Fibroblast of upper back skin (primary cell): ENCODE measurements around the gene PA2G4.
"Not testable (repeated sequence)": the region's sequence is repeated elsewhere in the genome, so short reads cannot be mapped to it uniquely, and the experiment has no call there.

Experiments used
- DNase-seq: peaks from one replicate; pipeline ENCODE4 v3.0.0-alpha.2; 2013

Gene PA2G4

DNA sequence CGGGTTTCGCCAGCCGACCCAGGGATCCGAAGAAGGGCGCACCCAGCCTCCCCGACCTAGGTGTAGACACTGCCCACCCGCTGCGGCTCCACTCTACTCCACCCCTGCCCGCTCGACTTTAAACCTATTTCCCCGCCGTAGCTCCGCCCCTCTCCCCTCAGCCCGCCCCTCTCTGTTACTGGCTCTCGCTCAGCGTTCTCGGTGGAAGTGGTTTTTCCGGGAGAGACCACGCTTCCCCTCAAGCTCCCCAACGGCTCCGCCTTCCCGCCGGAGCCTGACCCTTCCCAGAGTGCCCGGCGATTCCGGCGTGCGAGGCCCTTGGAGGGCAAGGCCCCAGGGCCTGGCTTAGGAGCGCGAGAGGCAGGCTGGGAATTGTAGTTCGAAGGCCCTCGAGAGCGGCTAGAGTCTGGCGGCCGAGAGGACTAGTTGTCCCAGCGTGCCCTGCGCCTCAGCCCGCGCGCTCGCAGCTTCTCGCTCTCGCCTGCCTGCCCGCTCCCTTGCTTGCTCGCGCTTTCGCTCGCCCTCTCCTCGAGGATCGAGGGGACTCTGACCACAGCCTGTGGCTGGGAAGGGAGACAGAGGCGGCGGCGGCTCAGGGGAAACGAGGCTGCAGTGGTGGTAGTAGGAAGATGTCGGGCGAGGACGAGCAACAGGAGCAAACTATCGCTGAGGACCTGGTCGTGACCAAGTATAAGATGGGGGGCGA is at the start of gene PA2G4:
TSS of gene PA2G4 (plus strand) at position 451 of the 706 bp plus-strand sequence. CDS start at position 630, 179 bp downstream.
- peak; percentile 99 for DNase-seq

DNA sequence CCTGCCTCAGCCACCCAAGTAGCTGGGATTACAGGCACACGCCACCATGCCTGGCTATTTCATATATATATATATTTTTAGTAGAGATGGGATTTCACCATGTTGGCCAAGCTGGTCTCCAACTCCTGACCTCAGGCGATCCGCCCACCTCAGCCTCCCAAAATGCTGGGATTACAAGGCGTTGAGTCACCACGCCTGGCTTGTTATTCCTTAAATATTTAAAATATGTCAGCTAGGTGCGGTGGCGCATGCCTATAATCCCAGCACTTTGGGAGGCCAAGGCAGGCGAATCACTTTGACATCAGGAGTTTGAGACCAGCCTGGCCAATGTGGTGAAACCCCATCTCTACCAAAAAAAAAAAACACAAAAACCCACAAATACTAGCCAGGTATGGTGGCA is 44.4 kb upstream of the PA2G4 start:
- DNase-seq: peak; percentile 60

DNA sequence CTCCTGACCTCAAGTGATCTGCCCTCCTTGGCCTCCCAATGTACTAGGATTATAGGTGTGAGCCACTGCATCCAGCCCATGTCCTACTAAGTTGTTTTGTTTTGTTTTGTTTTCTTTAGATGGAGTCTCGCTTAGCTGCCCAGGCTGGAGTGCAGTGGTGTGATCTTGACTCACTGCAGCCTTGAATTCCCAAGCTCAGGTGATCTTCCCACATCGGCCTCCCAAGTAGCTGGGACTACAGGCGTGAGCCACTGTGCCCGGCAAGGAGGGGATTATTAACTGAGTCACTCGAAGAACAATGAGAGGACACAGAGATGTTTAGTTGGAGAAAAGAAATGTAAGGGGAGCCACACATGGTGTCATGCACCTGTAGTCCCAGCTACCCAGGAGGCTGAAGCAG is 42.4 kb upstream of the PA2G4 start:
- no peak for DNase-seq

DNA sequence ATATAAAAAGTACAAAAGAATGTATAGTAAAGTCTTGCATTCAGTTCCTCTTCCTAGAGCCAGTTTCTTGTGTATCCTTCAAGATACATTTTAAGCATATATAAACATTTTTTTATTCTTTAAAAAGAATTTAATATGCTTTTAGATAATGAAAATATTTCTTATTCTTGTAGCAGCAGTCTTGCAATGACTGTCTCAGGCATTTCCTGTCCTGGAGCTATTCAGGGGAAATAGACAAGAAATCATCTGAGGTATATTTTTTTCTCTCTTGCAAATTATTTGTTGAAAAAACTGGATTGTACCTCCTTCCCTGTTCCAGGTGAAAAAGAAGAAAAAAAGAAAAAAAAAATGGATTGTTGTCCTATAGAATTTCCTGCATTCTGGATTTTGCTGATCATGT is 41.4 kb upstream of the PA2G4 start:
- DNase-seq: peak; percentile 32

DNA sequence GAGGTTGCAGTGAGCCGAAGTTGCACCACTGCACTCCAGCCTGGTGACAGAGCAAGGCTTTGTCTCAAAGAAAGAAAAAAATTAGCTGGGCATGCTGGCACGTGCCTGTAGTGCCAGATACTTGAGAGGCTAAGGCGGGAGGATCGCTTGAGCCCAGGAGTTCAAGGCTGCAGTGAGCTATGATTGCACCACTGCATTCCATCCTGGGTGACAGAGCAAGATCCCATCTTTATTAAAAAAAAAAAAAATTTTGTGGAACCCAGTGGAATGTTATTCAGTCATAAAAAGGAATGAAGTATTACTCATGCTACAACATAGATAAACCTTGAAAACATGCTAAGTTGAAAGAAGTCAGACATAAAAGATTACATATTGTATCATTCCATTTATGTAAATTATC is 32.7 kb upstream of the PA2G4 start:
- DNase-seq: peak; percentile 25

DNA sequence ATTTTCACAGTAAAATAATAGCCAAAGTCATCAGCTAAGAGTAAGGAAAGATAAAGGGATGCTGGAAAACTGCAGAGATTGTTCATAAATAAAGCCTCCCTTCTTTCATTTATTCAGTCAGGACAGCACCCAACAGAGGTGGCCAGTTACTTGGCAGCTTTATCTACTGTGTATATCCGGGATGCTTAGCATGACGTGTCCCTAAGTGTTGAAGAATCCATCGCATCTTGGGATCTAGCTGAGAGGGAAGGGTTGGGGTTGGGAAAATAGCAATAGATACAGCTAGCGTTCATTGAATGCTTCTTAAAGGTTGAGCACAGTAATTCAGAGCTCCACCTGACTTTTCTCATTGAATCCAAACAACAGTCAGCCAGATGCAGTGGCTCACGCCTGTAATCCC is 30.0 kb upstream of the PA2G4 start:
- DNase-seq: no peak

DNA sequence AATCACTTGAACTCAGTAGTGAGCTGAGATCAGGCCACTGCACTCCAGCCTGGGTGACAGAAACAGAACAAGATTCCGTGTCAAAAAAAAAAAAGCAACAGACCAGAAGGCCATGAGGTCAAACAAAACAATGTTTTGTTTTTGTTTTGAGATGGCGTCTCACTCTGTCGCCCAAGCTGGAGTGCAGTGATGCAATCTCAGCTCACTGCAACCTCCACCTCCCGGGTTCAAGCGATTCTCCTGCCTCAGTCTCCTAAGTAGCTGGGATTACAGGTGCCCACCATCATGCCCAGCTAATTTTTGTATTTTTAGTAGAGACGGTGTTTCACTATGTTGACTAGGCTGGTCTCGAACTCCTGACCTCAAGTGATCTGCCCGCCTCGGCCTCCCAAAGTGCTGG is 26.4 kb upstream of the PA2G4 start:
- DNase-seq: not testable (repeated sequence)

DNA sequence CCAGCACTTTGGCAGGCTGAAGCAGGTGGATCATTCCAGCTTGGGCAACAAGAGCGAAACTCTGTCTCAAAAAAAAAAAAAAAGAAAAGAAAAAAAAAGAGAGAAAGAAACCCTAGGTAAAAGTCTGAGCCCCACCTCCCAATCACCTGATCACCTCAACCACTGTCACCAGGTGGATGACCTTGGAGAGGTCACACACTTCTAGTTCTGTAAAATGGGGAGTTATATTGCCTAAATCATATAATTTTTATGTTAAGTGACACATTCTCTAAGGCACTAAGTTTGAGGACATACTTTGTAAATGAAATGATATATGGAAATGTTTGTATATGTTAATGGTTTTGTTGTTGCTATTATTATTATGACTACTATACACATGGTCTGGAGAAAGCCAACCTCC is 25.9 kb upstream of the PA2G4 start:
- no peak for DNase-seq

DNA sequence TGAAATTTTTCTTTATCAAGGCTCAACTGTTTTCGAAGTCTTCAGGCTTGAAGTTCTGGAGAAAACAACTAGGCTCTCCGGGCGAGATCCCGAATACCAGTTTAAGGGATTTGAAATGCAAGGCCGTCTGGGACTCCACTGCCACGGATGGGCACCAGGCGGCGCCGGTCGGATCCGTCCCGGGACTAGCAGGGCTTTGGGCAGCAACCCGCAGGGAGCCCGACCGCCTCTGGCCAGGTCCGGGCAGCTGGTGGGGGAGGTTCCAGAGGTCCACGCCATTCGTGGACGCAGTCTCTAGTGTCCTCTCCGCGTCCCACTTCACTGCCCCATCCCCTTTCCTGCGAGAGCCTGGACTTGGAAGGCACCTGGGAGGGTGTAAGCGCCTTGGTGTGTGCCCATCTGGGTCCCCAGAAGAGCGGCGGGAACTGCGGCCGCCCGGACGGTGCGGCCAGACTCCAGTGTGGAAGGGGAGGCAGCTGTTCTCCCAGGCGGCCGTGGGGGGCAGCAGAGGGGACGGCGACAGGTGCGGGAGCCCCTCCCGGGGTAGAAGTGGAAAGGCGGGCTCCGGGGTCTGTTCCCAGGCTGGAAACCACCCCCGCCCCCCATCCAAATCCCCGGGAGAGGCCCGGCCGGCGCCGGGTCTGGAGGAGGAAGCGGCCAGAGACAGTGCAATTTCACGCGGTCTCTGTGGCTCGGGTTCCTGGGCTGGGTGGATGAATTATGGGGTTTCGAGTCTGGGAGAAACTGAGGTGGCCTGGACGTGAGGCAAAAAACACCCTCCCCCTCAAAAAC is 25.2 kb upstream of the PA2G4 start:
- DNase-seq: peak; percentile 55

DNA sequence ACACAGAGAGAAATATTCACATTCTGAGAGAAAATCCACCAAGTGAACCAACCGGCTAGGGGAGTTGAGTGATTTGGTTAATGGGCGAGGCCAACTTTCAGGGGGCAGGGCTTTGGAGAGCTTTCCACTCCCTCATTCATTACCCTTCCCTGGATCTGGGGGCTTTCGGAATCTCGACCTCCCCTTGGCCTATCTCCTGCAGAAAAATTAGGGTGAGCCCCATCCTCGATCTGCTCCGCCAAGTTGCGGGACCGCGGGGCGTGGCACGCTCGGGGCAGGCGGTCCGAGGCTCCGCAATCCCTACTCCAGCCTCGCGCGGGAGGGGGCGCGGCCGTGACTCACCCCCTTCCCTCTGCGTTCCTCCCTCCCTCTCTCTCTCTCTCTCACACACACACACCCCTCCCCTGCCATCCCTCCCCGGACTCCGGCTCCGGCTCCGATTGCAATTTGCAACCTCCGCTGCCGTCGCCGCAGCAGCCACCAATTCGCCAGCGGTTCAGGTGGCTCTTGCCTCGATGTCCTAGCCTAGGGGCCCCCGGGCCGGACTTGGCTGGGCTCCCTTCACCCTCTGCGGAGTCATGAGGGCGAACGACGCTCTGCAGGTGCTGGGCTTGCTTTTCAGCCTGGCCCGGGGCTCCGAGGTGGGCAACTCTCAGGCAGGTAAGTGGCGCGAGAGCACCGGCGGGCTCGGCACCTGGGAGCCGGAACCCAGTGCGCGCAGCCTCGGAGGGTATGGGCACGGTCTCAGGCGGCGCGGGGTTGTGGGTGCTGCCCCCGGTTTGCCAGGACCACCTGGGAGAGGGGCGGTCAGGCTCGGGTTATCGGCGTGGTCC is 24.4 kb upstream of the PA2G4 start, which contains the start of gene ERBB3:
TSS of gene ERBB3 (plus strand) at position 443 of the 833 bp plus-strand sequence. CDS start at position 579, 136 bp downstream.
- DNase-seq: peak; percentile 72

DNA sequence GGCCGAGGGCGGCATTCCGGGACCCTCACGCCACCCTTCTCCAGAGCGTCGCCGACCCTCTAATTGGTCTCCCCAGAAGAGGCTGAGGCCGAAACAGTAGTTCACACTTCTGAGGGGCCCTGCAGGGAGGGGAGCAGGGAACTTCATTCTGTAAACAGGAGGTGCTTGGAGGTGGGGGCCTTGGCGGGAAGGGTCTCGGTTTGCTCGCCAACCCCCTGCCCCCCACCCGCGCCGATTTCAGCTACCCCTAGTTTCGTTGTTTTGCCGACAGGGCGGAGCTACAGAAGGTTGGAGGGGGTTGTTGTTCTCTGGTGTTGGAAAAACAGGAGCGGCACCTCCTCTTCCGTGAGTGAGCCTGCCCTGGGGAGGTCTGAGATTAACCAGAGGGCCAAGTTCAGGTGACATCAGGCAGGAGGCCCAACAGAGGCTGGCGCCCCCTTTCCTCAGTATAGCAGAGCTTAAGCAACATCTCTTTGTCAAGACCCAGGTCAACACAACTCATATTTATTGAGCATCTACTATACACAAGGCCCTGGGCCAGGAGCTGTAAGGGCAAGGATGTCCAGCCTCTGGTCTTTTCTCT is 23.7 kb upstream of the PA2G4 start:
- DNase-seq: no peak

DNA sequence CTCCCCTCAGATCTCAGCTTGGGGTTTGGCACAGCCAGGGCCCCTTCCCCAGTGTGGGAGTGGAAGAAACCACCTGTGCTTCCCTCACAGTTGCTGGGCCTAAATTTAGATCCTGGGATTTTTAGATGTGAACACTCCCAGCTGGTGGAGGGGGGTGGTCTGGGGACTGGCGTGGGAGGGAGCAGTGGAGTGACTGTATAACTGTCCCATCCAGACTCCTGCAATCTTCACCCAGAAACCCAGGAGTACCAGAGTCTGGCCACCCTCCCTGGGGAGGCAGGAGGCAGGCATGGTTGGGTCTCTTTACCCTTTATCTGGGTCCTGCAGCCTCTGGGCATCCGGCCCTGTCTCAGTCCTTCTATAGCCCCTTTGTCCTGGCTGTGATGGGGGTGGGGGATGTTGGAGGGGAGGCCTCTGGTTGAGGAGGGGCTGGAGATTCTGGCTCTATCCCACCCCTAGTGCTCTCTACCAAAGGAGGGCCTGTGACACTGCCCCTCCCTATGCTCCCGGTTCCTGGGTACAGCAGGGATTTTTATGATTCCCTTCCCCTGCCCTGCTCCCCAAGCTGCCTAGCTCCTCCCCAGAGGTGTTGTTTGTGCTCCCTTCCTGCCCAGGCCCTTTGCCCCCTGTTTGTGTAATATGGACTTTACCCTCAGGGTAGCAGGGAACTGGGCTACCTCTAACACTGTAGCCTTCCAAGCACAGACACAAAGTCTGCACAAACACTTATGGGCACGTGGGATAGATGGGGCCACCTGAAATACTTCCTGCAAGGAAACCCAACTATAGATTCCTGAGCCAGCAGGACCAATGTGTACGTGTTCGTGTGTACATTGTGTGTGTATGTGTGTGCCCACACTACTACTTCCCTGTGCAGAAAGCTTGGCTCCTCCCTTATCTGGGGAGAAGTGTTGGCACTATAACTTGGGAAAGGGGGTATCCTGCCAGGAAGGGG is 22.7 kb upstream of the PA2G4 start:
- DNase-seq: no peak

DNA sequence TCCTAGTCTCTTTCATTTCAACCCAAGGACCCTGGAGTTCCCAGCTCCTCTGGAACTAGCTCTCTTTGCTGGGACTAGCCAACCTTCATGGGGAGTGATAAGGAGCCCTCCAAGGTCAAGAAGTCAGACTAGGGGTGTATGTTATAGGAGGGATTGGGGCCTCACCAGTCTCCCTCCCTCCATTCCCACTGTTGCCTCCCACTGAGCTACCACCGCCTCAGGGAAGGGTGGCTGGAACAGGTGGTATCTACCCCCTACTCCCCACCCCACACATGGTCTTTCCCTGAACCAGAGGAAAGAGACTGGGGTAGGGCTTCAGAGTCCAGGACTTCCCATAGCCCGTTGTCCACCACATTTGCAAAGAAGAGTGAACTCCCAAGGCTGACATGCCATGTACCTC is 22.0 kb upstream of the PA2G4 start:
- DNase-seq: no peak

DNA sequence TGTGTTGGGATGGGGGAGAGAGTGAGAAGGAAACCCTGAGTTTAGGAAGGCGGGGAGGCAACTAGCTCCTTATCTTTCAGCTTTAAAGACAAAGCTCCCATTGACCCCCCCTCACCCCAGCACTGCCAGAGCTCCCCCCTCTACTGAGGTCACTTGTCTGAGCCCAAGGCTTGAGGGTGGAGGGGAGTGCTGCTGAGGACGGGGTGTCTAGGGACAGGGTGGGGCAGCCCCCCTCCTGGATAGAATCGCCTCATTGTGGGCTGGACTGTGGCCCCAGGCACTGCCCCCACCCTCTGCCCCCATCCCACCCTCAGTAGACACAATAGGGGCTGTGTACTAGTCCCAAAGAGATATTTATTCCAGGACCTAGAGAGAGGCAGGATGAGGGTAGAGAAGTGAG is 21.4 kb upstream of the PA2G4 start:
- DNase-seq: no peak

DNA sequence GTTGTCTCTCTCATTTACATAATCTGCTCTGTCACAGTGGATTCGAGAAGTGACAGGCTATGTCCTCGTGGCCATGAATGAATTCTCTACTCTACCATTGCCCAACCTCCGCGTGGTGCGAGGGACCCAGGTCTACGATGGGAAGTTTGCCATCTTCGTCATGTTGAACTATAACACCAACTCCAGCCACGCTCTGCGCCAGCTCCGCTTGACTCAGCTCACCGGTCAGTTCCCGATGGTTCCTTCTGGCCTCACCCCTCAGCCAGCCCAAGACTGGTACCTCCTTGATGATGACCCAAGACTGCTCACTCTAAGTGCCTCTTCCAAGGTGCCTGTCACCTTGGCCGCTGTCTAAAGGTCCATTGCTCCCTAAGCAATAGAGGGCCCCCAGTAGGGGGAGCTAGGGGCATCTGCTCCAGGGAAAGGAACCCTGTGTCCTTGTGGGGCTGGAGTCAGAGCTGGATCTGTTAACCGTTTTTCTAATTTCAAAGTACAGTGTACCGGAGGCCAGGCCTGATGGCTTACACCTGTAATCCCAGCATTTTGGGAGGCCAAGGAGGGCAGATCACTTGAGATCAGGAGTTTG is 19.3 kb upstream of the PA2G4 start:
- DNase-seq: no peak

DNA sequence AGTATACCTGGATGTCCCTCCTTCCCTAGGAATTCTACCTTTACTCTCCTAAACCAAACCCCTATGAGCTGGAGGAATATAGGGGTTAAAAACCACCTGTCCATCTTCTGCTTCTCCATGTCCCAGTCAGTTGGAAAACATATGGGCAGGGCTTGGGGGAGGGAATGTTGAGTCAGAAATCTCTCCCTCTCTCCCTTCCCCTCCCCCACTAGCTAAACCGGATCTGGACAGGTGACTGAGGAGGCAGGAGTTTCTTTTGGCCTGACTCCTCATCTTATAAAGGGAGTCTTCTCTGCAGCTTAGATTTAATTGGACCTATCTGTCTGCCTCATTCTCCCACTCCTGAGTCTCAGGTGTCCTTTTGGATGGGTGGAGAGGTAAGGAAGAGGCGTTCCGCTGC is 18.3 kb upstream of the PA2G4 start:
- no peak for DNase-seq

DNA sequence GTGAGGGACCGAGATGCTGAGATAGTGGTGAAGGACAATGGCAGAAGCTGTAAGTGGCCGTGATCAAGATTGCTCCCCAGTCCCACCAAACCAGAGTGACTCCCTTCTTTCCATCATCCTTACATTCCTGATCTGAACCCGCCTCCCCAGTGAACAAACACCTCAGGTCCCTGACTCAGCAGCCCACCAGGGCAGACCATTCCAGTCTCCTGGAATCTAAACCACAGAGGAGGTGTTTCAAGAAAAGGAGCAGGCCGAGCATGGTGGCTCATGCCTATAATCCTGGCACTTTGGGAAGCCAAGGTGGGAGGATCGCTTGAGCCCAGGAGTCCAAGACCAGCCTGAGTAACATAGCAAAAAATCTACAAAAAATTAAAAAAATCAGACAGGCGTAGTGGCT is 17.8 kb upstream of the PA2G4 start:
- peak; percentile 7 for DNase-seq

DNA sequence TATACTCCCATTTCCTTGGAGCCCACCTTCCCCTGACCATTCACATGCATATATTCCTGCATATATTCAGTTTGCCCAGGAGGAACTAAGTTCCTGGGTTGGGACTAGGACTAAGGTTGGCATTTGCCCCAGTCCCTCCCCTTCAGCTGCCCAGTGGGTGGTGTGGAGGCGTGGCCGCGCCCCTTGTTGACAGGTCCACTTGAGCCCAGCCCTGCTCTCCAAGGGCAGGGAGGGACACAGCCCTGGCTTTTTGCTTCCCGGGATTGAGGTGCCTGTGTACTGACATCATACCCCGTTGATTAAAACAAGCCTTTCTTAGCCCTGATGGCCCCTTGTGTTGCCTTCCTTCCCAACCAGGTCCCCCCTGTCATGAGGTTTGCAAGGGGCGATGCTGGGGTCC is 17.1 kb upstream of the PA2G4 start:
- DNase-seq: no peak

DNA sequence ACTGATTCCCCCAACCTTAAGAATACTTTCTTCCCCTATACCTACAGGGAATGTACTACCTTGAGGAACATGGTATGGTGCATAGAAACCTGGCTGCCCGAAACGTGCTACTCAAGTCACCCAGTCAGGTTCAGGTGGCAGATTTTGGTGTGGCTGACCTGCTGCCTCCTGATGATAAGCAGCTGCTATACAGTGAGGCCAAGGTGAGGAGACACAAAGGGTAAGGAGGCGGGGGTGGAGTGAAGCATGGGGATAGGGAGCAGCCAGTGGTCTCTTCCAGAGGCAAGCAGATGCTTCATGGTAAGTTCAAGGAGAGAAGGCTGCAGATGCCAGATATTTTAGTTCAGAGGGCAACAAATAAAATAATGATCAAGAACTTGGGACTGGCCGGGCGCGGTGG is 6.6 kb upstream of the PA2G4 start:
- DNase-seq: no peak

DNA sequence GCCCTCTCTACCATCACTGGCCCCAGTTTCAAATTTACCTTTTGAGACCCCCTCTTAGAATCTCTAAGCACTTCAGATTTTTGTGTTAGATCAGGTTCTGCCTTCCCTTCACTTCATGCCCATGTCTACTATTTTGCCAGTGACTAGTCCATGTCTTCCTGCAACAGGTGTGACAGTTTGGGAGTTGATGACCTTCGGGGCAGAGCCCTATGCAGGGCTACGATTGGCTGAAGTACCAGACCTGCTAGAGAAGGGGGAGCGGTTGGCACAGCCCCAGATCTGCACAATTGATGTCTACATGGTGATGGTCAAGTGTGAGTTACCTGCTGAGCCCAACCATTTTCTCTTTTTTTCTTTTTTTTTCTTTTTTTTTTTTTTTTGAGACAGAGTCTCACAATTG is 5.8 kb upstream of the PA2G4 start:
- no peak for DNase-seq

DNA sequence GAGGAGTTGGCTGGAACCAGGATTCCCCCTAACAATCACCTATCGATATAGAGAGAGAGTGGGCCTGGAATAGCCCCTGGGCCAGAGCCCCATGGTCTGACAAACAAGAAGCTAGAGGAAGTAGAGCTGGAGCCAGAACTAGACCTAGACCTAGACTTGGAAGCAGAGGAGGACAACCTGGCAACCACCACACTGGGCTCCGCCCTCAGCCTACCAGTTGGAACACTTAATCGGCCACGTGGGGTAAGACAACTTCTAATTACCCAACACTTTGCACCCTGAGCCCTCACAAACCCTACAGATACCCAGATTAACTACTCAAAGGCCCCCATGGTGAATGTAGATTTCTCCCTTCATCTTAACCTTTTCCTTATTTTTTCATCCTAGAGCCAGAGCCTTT is 4.6 kb upstream of the PA2G4 start:
- no peak for DNase-seq

DNA sequence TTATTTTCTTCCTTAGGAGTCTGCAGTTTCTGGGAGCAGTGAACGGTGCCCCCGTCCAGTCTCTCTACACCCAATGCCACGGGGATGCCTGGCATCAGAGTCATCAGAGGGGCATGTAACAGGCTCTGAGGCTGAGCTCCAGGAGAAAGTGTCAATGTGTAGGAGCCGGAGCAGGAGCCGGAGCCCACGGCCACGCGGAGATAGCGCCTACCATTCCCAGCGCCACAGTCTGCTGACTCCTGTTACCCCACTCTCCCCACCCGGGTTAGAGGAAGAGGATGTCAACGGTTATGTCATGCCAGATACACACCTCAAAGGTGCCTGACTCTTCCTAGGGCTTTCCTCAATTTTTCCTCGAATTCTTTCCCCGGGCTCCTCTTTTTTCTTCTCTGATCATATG is 3.3 kb upstream of the PA2G4 start:
- DNase-seq: no peak
